Omental fat pad (tissue), 4 donors: ENCODE results near the gene BRD4. TPM values are rescaled to one million over a fixed set of nuclear protein-coding genes. Genes with fewer than 3 reads are reported as not detected.

ENCODE experiments used
- ATAC-seq: fragments of 150-250 bp; one replicate; pipeline ENCODE4 v1.9.1; 2016; ENCODE audit warnings: mild to moderate bottlenecking, moderate library complexity; ENCODE audit not compliant: low FRiP score
- DNase-seq: peaks from one replicate; pipeline ENCODE4 v3.0.0-alpha.2; 2019; ENCODE audit warnings: low spot score
- total RNA-seq, 4 donors: library from RNA; depleted of rRNA; stranded (reverse); fragments of >200 nt; gene quantifications; one replicate each; pipeline ENCODE4 v1.1.0, GENCODE V29; 2016
- TF ChIP-seq, protein P1 (sequence below), 3 donors: fragments of 450-650 bp; IDR thresholded peaks; one replicate each; pipeline ENCODE4 v1.5.1; 2016 to 2017; ENCODE audit warnings: antibody characterized with exemption in 3 of 3, mild to moderate bottlenecking in 3 of 3, moderate library complexity in 2 of 3

The BRD4 gene
- total RNA-seq, 4 donors from 2014 or later, result 22.6 to 49.1 (median 30.1) TPM

DNA sequence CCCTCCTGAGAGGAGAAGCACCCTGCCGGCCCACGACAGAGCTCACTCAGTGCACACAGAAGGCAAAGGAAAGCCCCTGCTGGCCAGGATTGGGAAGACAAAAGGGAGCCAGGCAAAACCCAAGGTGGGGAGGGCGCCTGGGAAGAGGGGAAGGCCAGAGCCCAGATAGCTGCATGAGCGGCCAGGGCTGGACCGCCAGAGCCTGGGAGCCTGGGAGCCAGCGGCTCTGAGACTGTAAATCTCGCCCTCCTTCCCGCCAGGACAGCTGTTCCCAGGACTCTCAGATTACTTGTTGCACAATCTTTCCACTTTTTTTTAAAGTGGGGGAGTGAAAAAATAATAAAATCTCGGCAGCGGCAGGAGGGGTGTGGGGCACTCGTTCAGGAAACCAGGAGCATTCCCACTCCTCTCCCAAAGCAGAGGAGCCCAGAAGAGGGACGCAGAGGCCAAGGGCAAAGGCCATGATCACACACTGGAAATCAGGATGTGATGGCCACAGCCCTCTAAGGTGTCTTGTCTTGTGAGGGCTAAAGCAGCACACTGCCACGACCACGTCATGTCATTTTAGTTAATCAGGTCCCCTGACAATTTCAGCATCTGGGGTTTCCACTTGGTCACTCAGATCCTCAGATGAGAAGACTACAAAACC is 80.5 kb downstream of the BRD4 start:
- TF ChIP-seq, protein P1, sequence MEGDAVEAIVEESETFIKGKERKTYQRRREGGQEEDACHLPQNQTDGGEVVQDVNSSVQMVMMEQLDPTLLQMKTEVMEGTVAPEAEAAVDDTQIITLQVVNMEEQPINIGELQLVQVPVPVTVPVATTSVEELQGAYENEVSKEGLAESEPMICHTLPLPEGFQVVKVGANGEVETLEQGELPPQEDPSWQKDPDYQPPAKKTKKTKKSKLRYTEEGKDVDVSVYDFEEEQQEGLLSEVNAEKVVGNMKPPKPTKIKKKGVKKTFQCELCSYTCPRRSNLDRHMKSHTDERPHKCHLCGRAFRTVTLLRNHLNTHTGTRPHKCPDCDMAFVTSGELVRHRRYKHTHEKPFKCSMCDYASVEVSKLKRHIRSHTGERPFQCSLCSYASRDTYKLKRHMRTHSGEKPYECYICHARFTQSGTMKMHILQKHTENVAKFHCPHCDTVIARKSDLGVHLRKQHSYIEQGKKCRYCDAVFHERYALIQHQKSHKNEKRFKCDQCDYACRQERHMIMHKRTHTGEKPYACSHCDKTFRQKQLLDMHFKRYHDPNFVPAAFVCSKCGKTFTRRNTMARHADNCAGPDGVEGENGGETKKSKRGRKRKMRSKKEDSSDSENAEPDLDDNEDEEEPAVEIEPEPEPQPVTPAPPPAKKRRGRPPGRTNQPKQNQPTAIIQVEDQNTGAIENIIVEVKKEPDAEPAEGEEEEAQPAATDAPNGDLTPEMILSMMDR (IDR thresholded peaks at IDR 0.05), result no peak
- peak; percentile 31 for DNase-seq

GRCh38 chr19:15251010-15251748 is 81.2 kb downstream of the BRD4 start:
- TF ChIP-seq, protein P1 (IDR thresholded peaks at IDR 0.05), result no peak
- ATAC-seq, result no peak
- DNase-seq, result no peak

More for the DNA sequence above, 80.5 kb downstream of the BRD4 start:
- peak; percentile 69 for ATAC-seq

- ATAC-seq, result no peak
- DNase-seq, result no peak
- TF ChIP-seq, protein P1 (IDR thresholded peaks at IDR 0.05), result no peak
These were observed 81.7 kb downstream of the BRD4 start for GRCh38 chr19:15250640-15250993.

- DNase-seq, result no peak
- ATAC-seq, result peak; percentile 37
- TF ChIP-seq, protein P1 (IDR thresholded peaks at IDR 0.05), result no peak
These were observed 82.2 kb downstream of the BRD4 start for GRCh38 chr19:15249972-15250639.

GRCh38 chr19:15249528-15249874 is 82.8 kb downstream of the BRD4 start:
- DNase-seq, result no peak
- TF ChIP-seq, protein P1 (IDR thresholded peaks at IDR 0.05), result no peak

DNA sequence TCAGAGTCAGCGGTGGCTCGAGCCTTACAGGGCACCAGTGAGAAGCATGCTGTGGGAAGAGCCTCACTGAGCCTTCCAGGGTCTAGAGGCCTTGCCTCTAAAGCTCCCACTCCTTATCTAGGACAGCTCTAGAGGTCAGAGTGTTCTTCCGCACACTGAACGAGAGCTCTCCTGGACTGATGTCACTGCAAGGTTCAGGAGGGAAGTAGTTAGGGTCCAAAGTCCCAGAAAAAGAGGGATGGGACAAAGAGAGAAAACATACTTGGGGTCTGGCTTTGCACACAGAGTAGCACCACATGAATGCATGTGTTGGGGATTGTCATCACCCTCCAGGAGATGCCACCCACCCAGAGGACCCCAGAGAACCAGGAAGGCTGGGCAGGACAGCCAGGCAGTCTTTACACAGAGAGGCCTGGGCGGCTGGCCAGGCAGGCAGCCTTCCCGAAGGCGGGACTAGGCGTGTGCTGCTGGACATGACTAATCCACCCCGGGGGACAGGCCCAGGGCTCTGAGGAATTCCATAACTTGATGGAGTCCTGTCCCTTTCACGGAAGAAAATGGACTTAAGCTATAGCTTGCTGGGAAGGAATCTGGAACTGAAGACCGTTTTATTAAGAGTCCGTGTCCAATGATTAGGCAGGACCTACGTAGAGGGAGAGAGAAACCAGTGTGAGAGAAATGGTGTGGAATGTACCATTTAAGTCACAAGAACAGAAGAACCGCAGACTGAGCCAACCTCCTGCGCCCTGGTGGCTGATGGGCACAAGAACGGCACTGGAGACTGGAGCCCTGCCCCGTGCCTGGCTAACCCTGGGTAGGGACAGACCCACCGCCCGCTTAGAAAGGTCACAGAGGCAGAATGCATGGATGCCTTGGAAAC is 83.5 kb downstream of the BRD4 start:
- DNase-seq, result no peak
- ATAC-seq, result peak; percentile 60
- TF ChIP-seq, protein P1 (IDR thresholded peaks at IDR 0.05), result no peak

More at GRCh38 chr19:15249528-15249874, 82.8 kb downstream of the BRD4 start:
- ATAC-seq, result no peak
